GM19043 (cell line): Measurements from ENCODE around the gene FHOD1.

Source experiments
- ATAC-seq: cut with Tn5 transposase; IDR thresholded peaks from one replicate; pipeline ENCODE4 v1.9.1; 2021; ENCODE audit warnings: low read depth; ENCODE audit not compliant: unreplicated experiment

FHOD1 gene

DNA sequence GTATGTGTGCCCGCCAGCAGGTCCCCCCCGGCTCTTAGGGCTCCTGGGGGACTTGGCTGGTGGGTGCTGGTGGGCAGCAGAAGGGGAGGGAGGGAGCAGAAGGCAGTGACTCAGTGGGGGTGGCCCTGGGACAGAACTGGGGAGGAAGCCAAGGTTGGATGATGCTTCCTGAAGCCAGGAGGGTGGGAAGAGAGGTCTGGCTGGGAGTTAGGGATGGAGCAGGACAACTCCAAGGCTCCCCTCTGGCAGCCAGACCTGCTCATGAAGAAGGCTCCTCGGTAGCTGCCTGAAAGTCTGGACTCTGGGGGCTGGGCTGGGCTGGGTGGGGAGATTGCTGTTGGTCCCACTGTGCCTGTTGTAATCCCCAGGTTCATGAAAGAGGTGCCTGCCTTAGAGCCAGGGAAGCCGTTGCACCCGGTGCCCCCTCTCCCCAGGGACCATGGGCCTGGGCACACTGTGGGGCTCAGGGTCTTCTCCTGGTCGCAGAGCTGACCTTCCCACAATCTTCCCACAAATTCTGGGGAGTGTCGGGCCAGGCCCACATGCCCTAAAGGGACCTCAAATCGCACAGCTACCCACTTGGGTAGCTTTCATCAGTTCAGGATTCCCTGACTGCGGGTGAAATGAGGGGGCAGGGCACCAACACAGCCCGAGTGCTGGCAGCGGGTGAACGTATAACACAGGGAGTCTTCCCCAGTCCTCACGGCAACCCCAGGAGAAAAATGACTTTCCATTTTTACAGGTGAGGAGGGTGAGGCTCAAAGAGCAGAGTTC lies 30.9 kb upstream of the FHOD1 start:
- peak; percentile 18 for ATAC-seq

DNA sequence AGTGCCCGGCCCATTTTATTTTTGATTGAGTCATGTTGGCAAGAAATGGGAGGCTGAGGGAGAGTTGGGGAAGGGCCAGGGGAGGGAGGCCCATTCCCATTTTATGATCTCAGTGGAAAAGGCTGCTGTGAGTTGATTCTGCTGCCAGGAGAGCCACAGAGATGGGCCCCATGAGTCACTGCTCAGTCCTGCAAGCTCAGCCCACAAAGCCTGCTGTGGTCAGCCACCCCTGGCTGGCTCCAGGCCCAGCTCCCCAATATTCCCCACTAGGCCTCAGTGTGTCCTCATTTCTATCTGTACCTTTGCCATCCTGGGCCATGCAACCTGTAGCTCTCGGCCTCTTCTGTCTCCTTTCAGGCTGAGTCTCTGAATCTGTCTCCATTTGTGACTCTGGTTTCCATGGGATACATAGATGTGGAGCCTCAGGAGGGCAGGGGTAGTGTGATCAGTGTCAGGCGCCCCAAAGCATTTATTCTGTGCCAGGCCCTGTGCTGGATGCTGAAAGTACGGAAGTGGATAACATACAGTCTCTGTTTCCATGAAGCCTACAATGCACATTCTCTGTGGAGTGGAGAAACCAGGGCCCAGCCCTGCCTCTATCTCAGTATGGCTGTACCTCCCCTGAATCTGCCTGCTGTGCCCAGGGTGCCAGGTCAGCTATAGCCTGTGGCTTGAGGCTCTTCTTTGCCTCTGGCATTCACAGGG lies 30.2 kb upstream of the FHOD1 start:
- ATAC-seq, result no peak

DNA sequence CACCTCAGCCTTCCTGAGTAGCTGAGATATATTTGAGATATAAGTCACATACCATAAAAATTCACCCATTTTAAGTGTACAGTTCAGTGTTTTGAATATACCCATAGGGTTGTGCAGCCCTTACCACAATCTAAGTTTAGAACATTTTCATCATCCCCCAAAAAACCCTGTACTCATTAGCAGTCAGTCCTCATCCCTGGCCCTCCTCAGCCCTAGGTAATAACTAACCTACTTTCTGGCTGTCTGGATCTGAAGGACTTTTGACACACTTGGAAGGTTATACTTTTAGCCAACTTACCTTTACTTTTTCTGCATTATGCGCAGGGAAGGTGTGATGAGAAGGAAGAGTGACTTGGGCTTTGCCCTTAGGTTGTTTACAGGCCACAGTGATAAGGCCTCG lies 28.0 kb upstream of the FHOD1 start:
- no peak for ATAC-seq

DNA sequence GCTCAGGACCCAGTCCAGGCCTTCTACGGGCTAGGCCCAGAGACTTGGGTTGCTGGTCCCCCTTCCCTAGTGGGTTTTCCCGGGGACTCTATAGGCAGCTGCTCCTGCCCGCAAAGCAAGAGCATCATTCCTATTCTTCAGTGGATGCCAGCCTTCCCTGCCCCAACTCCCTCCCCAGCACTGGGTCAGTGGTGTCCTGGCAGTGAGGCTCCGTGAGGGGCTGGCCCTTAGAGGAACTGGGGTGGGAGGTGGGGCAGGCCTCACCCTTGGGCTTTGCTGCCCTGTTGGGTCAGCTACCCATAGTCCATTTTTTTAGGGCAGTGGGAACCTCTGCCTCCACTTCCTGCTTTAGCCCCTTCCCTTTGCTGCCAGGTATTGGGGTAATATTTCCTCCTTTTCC lies 24.2 kb upstream of the FHOD1 start:
- no peak for ATAC-seq

DNA sequence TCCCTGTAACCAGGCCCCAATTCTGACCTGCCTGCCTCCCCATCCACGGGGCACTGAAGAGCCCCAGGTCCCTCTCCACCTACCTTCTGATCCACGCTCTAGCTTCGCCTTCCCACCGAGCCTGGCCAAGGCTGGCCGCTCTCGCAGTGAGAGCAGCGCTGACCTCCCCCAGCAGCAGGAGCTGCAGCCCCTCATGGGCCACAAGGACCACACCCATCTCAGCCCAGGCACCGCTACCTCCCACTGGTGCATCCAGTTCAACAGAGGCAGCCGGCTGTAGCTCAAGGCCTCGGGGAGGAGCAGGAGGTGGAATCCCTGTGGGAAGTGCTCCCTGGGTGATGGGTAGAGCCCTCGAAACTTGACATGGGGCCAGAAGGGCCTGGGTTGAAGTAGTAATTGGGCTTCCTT lies 23.7 kb upstream of the FHOD1 start:
- ATAC-seq, result no peak

DNA sequence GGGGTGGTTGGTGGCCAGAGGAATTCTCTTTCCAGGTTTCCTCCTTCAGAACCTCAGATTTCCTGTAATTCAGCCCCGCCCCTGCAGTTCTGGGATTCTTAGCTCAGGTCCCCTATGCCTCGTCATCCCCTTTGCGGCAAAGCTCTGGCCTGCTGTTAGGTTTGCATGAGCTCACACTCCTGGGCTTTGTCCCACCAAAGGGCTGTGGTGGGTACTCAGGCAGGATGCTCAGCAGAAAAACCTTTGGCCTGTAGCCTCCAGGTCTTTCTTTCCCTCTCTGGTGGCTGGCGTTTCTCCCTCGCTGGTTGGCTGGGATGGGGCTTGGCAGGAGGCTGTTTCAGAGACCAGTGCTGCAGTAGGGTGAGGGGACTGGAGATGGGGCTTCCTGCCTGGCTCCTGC lies 22.5 kb upstream of the FHOD1 start:
- no peak for ATAC-seq

DNA sequence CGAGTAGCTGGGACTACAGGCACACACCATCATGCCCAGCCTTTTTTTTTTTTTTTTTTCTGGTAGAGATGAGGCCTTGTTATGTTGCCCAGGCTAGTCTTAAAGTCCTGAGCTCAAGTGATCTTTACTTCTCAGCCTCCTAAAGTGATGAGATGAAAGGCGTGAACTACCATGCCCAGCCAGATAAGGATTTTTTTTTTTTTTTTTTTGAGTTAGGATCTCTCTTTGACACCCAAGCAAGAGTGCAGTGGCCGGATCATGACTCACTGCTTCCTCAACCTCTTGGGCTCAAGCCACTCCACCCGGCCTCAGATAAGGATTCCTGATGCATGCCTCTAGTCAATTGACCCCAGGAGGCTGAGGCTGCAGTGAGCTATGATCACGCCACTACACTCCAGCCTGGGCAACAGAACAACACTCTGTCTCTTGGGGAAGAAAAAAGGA lies 20.9 kb upstream of the FHOD1 start:
- ATAC-seq, result no peak

DNA sequence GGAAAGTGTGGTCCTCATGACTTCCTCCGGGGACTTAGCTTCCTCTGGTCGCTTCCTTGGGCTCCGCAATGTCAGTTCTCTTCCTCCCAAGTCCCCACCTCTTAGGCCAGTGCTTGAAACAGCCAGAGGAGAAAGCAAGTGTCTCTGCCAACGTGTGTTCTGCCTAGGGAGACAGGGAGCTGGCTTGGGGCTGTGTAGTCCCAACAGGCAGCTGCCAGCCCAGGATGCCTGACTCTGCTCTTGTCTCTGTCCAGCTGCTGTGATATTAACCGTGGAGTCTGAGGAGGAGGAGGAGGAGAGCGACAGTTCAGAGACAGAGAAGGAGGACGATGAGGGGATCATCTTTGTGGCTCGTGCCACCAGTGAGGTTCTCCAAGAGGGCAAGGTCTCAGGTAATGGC lies 18.6 kb upstream of the FHOD1 start:
- no peak for ATAC-seq

DNA sequence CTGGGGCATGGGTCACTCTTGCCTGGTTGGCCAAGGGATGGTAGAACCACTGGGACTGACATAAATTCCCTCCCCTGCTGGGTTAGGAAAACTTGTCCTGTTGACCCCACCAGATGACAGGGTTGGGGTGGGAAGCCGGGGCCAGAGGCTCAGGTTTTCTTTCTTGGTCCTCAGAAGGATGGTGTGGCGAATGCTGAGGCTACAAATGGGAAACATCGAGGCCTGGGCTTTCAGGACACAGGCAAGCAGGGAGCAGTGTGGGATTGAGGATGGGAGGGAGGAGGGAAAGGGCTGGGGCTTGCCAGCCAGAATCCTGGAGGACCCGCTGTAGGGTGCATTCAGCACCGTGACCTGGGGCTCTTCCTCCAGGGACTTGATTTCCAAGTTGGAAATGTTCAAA lies 17.6 kb upstream of the FHOD1 start:
- ATAC-seq, result no peak

DNA sequence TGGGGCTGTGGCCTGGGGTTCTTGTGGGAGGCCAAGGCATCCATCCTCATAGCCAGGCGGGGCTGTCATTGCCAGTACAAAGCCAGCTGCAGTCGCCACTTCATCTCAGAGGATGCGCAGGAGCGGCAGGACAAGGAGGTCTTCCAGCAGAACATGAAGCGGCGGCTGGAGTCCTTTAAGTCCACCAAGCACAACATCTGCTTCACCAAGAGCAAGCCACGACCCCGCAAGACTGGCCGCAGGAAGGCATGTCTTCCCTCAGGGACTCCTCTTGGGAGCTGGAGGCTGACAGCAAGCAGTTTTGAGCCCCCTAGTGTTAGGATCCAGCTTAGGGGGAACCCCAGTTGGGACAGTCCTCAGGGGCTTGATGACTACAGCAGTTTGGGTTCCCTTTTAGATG lies 17.0 kb upstream of the FHOD1 start:
- ATAC-seq, result no peak

DNA sequence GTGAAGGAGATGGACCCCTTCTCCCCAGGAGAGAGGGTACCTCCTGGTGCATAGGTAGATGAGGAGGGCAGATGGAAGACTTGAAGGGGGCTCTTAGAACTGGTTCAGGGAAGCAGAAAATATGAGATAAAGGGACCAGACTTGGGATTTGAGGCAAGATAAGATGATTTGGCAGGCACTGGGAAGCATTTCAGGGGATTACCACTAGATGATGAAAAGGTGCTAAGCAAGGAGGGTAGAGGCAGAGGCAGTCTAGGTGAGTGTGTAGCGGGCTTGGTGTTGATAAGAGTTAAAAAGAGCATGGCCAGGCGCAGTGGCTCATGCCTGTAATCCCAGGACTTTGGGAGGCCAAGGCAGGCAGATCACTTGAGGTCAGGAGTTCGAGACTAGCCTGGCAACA lies 15.9 kb upstream of the FHOD1 start:
- ATAC-seq, result no peak

DNA sequence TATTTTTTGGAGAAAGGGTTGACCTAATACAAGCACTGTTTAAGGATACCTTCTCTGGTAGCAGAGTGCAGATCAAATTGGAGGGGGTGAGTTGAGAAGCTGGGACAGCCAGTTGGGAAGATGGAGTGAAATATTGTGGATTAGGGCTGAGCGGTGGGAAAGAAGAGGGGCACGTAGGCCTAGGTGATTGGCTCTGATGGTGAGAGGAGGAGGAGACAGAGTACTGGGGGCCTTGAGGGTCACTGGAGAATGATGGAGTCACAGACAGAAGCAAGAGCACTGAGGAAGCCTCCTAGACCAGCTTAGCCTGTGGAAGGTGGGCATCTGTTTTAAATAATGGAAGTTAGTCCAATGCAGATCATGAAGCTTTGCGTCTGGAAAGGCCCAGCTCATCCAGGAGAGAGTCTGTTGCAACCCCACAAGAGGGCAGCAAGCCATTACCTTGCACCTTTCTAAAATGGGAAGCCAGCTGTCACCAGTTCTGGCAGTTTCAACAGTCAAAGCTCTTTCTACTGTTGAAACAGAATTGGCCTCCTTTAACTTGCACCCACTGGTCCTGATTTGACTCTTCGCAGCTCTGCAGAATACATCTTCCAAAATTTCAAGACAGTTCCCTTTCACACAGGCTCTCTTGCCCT lies 13.3 kb upstream of the FHOD1 start:
- no peak for ATAC-seq

DNA sequence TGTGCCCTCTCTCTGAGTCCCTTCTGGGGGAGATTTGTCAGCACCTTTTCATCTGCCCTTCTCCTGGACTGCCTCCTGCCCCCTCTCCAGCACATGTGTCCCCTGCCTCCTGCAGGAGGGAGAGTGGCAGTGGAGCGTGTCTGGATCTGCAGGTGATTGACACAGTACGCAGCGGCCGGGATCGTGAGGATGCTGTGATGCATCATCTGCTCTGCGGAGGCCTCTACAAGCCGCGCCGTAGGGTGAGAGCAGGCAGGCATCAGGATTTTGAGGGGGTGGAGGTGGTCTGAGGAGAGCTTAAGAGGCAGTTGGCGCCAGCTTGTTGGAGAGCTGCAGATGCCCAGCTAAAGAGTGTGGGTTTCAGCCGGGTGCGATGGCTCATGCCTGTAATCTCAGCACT lies 12.4 kb upstream of the FHOD1 start:
- ATAC-seq, result no peak

DNA sequence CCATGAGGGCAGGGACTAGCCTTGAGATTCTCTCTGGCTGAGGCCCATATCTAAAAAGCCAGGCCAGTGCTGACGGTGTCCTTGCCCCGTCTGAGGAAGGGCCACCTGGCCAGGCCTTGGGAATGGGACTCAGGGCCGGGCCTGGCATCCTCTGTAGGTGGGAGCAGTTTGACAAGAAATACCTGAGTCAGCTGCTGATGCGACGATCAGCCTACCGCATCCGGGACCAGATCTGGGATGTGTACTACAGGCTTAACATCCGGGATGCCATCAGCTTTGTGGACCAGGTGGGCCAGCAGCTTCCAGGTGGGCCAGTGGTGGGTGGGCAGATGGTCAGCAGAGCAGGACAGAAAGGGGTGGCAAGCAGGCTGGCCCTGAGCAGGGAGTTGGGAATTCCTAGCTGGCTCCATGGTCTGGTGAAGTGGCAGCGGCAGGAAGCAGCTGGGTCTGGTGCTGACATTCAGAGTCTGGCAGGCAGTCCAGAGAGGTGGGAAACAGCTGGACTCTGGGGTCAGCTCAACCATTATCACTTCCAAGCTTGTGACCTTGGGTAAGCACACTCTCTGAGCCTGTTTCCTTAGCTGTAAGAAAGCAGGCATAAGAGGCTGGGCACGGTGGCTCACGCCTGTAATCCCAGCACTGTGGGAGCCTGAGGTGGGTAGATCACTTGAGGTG lies 11.0 kb upstream of the FHOD1 start:
- no peak for ATAC-seq

DNA sequence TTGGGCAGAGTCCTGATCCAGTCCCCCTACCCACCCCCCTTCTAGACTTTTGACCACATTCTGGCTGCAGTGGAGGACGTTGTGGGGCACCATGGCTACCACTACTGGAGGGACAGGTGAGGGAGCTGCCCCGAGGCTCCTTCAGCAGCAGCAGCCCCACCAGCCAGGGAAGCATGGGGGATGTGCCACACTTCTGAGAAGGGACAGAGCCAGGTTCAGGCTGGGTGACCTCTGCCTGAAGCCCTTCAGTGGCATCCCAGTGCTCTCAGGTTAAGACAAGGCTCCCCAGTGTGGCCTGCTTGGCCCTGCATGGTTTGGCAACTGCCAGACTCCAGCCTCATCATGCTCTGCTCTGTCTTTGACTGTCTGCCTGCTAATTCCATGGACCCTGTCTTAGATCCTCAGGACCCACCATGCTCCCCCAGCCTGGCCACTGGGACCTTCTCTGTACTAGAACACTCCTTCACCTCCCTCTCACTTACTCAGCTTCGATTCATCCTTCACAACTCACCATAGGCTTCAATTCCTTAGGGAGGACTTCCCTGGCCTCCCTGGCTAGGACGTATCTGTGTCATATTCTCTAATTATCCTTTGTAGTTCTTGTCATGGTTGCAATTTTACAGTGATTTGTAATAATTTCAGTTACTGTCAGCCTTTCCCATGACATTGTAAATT lies 10.3 kb upstream of the FHOD1 start:
- no peak for ATAC-seq

DNA sequence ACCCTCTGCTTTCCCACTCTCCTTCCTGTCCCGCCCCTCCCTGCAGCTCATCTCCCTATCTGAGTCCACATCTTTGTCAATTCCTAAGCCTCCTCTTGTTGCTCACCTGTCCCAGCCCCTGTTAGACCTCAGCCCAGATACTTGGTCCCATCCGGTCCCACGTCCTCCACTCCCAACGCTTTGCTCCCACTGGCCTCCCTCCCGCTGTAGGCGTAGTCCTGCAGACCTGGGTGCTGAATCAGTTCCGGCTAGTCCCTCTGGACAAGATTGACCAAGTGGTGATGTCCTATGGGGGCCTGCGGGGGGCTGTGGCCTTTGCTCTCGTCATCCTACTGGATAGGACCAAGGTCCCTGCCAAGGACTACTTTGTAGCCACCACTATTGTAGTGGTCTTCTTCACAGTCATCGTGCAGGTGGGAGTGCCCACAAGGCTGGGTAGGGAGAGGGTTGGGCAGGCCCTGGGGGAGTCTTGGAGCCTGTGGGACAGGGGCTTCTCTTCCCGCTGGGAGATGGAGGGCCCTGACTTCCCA lies 9.5 kb upstream of the FHOD1 start:
- no peak for ATAC-seq

DNA sequence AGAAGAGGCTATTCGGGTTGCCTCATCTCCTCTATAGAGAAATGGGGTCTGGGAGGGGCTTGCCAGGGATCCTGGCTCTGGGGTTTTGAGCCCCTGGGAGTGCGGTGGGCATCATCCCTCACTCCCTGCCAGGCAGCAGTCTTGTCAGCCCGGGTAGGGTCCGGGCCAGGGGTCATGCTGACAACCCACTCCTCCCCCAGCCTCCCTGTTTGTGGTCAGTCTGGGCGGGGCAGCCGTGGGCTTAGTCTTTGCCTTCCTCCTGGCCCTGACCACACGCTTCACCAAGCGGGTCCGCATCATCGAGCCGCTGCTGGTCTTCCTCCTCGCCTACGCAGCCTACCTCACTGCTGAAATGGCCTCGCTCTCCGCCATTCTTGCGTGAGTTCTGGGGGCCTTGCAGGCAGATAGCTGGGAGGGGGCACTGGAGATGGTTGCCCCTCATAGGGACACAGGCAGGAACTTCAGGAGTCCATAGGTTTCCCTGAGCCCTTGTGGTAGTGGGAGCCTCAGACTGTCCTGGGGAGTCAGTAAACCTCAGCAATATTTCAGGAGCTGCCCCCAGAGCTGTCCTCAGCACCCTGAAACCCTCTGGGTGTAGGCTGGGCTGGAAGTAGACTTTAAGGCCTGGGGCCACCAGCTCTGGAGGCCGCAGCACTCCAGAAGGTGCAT lies 8.4 kb upstream of the FHOD1 start:
- no peak for ATAC-seq

DNA sequence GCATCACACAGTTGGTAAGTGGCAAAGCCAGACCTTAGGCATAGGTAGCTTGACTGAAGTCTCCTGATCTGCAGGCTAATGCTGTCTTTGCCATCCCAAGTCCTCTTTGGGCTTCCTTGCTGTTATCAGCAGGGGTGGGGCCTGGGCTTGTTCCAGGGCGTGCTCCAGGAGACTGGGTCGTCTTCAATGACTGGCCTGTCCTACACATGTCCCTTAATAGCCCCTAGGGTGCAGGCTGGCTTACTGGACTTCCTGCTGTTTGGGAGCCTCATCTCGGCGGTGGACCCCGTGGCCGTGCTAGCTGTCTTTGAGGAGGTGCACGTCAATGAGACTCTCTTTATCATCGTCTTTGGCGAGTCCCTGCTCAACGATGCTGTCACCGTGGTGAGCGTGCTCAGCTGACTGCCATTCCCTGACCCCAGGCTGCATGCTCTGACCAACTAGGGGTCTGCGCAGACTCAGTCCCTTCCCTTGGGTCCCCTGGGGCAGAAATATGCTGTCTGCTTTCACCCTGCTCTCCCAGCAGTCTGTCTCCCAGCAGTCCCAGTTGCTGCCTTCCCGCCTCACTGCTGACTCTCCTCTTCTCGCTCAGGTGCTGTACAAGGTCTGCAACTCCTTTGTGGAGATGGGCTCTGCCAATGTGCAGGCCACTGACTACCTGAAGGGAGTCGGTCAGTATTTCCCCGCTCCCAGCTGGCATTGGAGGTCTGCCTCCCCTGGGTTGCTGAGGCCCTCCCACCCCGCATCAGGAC lies 7.7 kb upstream of the FHOD1 start:
- no peak for ATAC-seq
